ENCODE data around the gene TIMM17A. TPM values are rescaled to one million over a fixed set of nuclear protein-coding genes. Genes with fewer than 3 reads are reported as not detected.

TIMM17A gene
- total and polyA plus RNA-seq, 10 donors = 20.8 to 38.3 (median 29.6) TPM

GRCh38 chr1:202016022-202016810, 60.9 kb downstream of the TIMM17A start:
- Histone ChIP-seq H3K27me3 (replicated peaks in 1 of 7) (peaks cover 0 to 19% (median 8%) of the 10 kb centered on the region in 7 donors), H3K36me3 (peaks cover 0 to 26% (median 0%) of the 10 kb centered on the region in 6 donors), H3K27ac (no peak overlapping the region), H3K9me3 (no peaks in the 10 kb centered on the region), H3K4me1 (no peaks in the 10 kb centered on the region), H3K4me3 (no peak overlapping the region)
- TF ChIP-seq, protein P1, sequence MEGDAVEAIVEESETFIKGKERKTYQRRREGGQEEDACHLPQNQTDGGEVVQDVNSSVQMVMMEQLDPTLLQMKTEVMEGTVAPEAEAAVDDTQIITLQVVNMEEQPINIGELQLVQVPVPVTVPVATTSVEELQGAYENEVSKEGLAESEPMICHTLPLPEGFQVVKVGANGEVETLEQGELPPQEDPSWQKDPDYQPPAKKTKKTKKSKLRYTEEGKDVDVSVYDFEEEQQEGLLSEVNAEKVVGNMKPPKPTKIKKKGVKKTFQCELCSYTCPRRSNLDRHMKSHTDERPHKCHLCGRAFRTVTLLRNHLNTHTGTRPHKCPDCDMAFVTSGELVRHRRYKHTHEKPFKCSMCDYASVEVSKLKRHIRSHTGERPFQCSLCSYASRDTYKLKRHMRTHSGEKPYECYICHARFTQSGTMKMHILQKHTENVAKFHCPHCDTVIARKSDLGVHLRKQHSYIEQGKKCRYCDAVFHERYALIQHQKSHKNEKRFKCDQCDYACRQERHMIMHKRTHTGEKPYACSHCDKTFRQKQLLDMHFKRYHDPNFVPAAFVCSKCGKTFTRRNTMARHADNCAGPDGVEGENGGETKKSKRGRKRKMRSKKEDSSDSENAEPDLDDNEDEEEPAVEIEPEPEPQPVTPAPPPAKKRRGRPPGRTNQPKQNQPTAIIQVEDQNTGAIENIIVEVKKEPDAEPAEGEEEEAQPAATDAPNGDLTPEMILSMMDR (IDR thresholded peaks at IDR 0.05 in 8 of 11, conservative IDR thresholded peaks at IDR 0.05 in 3 of 11) = no peak
- no peak for TF ChIP-seq POLR2AphosphoS5 (IDR thresholded peaks at IDR 0.05)
- no peak for TF ChIP-seq POLR2A (IDR thresholded peaks at IDR 0.05)
- DNase-seq = no peak
- WGBS, 5 donors = 71 to 79% (median 75%) methylated on average over 9 of the region's 9 CpGs
- intact Hi-C loops (cut with DNase I; ENCODE audit: low total_unique reads) = no loop called here

DNA sequence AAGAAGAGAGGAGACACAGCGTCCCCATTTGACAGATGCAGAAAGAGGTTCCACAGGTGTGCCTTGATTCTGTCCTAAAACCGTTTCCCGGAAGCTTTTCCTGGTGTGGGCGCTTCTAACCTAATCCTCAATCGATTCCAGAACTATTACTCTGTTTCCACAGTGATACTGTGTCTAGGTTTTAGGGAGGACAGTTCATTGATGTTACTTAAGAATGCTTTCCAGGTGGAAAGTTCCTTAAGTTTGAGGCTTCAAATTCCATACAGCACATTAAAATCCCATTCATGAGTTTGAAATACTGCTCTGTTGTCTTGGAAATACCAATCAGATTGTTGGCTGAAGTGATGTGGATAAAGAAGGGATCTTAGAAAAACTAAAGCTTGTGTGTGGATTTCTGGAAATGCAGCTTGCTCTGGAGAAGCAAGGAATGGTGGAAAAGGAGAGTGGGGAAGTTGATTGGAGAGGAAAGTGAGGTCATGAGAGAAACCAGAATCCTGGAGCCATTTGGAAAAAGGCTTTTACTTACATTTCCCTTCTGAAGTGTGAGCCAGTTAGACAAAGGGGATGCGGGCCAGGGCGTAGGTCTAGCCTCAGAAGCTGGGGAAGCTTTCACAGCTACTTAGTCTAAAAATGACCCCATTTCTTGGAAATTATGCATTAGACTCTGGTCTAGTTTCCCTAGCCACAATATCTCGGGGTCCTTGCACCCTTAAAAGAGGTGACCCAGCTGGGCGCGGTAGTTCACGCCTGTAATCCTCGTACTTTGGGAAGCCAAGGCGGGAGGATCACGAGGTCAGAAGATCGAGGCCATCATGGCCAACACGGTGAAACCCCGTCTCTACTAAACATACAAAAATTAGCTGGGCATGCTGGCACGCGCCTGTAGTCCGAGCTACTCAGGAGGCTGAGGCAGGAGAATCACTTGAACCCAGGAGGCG, 61.8 kb downstream of the TIMM17A start:
- WGBS, 5 donors = 89 to 95% (median 92%) methylated on average over 21 of the region's 21 CpGs
- H3K4me3 ChIP-seq = no peak overlapping the region
- no peaks in the 10 kb centered on the region for H3K9me3 ChIP-seq
- intact Hi-C loops (cut with DNase I; ENCODE audit: low total_unique reads) = no loop called here
- peaks cover 0 to 26% (median 0%) of the 10 kb centered on the region in 6 donors for H3K36me3 ChIP-seq
- no peak overlapping the region for H3K27ac ChIP-seq
- no peaks in the 10 kb centered on the region for H3K4me1 ChIP-seq
- peaks cover 0 to 23% (median 9%) of the 10 kb centered on the region in 7 donors for H3K27me3 ChIP-seq (replicated peaks in 1 of 7)
- DNase-seq = no peak
- TF ChIP-seq, protein P1 (IDR thresholded peaks at IDR 0.05 in 8 of 11, conservative IDR thresholded peaks at IDR 0.05 in 3 of 11) = no peak
- no peak for TF ChIP-seq POLR2AphosphoS5 (IDR thresholded peaks at IDR 0.05)
- TF ChIP-seq POLR2A (IDR thresholded peaks at IDR 0.05) = no peak

GRCh38 chr1:202017749-202018467, 62.6 kb downstream of the TIMM17A start:
- TF ChIP-seq, protein P1 (IDR thresholded peaks at IDR 0.05 in 8 of 11, conservative IDR thresholded peaks at IDR 0.05 in 3 of 11) = no peak
- TF ChIP-seq POLR2A (IDR thresholded peaks at IDR 0.05) (no peak), POLR2AphosphoS5 (IDR thresholded peaks at IDR 0.05) (no peak)
- no peak overlapping the region for H3K27ac ChIP-seq
- intact Hi-C loops (cut with DNase I; ENCODE audit: low total_unique reads) = no loop called here
- no peak overlapping the region for H3K4me3 ChIP-seq
- H3K9me3 ChIP-seq = no peaks in the 10 kb centered on the region
- WGBS, 5 donors = 72 to 91% (median 76%) methylated on average over 5 to 18 of the region's 18 CpGs
- peaks cover 0 to 26% (median 0%) of the 10 kb centered on the region in 6 donors for H3K36me3 ChIP-seq
- H3K27me3 ChIP-seq (replicated peaks in 1 of 7) = peaks cover 0 to 25% (median 9%) of the 10 kb centered on the region in 7 donors
- no peaks in the 10 kb centered on the region for H3K4me1 ChIP-seq
- no peak for DNase-seq

Data from spleen (tissue), 11 donors.